ENCODE data around the gene TEKT1.
"Not testable (repeated sequence)": the region's sequence is repeated elsewhere in the genome, so short reads cannot be mapped to it uniquely, and the experiment has no call there.

Gene TEKT1

GRCh38 chr17:6815775-6816174 lies 15.8 kb downstream of the TEKT1 start:
- no peak for DNase-seq

- no peak for DNase-seq
Observed at GRCh38 chr17:6812295-6812694, 19.2 kb downstream of the TEKT1 start.

- DNase-seq, result no peak
Observed at GRCh38 chr17:6811510-6811909, 20.0 kb downstream of the TEKT1 start.

DNA sequence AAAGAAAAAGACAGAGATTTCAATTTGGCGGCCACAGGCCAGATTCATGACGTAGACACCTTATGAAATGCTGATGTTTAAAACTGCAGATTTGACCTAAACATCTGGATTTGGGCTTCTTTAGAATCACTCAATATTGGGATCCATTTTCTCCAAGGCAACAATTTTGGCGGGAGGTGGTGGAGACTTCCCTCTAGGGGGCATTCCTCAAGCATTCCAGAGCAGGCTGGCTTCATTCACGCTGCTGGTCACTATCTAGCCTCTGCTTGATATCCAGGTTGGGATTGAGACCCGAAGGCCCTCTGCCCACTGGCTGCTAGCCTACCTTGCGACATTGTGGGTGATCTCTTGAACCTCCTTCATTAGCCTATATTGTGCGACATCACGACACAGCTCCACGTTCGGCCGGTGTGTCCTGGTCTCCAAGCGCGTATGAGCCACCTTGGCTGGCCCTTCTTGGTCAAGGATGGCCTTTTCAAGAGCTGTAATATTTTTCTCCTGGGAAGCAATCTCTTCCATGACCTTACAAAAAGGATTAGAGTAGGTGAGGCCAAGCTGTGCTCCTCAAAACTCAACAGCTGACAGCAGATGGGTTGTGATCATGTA lies 31.0 kb downstream of the TEKT1 start:
- no peak for DNase-seq

- DNase-seq, result no peak
Observed at GRCh38 chr17:6799738-6800137, 31.8 kb downstream of the TEKT1 start.

DNA sequence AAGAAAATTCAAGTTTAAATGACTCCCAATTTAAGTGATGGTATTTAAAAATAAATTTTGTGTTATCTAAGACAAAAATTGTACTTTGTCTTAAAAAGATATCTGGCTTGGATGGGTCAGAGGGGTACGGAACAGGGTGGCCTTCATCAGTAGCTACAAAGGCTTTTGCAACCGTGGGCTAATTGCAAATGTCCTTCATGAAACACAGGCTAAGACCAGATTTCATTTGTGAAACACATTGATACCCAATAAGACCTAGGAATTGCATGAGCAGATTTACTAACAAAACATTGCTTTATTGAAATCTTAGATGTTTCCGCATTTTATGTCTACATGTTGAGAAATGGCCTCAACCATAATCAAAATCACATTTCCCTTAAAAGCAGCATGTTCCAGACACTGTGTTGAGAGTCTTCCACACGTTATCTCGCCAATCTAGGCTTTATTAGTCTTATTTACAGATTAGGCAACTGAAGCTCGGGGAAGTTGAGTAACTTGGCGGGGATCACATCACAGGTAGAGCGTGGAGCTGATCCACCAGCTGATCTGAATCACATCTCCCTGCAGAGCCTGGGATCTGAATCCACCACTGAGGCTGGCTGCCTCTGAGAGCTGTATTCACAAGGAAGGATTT lies 33.7 kb downstream of the TEKT1 start:
- no peak for DNase-seq

DNA sequence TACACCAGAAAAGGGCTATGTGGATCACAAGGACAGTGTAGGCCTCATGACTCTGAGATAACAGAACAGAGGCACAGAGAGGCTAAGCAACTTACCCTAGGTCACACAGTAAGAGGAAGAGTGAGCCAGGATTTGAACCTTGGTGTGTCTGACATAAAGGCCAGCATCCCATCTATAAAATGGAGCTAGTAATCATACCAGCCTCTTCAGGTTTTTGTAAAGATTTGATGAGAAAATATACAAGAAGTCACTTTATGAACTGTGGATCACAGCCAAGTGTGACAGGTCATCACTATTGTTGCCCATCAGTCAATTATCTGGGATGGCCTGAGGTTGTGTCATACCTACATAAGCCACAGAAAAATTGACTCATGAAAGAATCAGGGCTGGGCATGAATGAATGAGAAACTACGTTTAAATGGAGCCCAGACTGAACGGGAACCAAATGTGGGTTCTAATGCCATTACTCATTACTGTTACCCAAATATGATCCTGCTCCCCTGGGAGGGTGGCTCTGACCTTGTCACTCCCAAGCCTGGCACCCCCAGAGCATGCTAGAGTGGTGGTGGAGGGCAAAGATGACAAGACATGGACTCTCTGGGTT lies 34.5 kb downstream of the TEKT1 start:
- no peak for DNase-seq

DNA sequence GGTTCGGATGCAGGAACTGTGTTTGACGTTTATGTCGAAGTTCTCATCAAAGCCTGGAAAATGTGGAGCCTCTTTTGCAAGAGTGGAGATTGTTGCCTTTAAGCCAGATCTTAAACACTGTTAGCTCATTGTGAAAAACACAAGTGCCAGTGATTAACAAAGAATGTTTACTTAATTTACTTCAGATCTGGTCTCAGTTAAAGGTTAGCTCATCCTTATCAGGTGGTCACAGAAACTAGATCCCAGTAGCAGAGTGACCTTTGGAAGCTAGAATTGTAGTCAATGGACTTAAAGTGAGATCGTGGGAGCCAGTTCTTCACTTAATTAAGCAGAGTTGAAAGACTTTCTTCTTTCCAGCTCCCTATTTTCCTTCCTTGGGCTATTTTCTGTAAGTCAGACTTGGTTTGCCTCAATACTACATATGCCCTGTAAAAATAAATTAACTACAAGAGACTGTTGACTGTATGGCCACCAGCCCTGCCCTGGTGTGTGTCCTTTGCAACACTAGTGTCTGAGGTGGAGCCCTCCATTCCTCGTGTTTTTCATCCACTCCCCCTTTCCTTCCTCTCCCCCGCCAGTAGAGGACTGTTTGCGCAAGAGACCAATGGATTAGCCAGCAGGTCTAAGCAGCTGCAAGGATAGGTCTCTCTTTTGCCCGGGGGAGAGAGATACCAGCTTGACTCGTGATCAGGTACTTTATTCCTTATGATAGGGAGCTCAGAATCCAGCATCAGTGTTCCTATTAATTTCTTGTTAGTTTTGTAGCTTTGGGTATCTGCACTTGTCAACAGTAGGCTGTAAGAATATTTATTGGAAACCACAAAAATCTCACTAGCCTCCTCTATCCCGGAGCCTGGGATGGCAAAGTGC lies 35.3 kb downstream of the TEKT1 start:
- no peak for DNase-seq

DNA sequence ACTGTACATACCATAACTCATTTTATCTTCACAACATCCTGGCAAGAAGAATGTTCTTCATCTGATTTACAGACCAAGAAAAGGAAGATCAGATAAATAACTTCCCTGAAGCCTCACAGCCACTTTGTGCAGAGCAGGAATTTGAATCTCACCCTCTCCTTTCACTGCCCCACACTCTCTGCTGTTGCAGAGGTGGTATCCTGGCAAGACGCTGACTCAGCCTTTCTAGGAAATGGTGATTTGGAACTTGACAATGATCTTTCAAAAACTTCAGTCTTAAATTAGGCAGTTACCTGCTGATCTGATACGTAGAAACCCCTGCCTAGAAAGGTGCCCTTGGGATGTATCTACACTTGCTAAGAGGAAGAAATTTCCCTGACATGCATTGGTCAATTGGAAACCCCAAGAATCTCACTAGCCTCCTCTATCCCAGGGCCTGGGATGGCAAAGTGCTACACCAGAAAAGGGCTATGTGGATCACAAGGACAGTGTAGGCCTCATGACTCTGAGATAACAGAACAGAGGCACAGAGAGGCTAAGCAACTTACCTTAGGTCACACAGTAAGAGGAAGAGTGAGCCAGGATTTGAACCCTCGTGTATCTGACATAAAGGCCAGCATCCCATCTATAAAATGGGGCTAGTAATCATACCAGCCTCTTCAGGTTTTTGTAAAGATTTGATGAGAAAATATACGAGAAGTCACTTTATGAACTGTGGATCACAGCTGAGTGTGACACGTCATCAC lies 37.6 kb downstream of the TEKT1 start:
- DNase-seq, result no peak

DNA sequence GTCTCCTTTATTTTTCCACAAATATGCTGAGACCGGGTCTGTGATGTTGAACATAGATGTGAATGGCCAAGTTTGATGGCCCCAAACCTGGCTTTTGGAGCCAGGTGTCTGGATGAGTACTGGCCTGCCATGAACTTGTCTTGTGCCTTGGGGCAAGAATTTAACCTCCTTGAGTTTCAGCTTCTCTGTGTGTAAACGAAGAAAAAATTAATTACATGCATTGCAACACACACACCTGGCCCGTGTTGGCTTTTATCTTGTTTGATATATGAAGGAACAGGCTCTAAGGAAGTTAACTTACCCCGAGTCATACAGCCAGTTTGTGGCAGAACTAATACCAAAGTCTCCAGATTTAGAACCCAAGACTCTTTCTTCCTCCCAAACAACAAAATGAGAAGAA lies 42.4 kb downstream of the TEKT1 start:
- DNase-seq, result no peak

DNA sequence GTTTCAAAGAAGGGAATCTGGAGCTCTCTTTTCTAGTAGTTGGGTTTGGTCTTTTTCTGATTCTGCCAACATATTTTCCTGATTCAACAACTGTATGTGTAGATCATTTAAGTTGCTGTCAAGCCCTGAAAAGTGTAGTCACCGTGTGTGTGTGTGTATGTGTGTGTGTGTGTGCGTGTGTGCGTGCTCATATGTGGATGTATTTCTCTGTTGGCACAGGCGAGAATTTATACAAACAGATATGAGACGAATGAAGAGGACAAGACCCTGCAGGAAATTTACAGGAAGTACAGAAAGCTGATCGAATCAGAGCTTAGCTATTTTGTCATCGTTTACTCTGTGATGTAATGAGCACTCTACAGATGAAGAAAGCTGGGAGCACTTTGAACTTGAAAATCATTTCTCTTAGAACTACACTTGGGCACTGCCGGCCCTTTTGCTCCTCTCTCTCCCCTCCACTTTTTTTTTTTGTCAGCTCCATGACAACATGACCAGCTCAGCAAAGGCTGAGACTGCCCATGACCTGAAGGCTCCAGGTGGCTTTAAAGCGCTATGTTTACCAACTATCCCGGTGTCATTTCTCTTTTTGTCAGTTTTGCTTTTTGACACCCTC lies 44.3 kb downstream of the TEKT1 start:
- DNase-seq, result no peak

GRCh38 chr17:6786618-6787017 lies 44.9 kb downstream of the TEKT1 start:
- no peak for DNase-seq

GRCh38 chr17:6782244-6782643 lies 49.3 kb downstream of the TEKT1 start:
- no peak for DNase-seq

DNA sequence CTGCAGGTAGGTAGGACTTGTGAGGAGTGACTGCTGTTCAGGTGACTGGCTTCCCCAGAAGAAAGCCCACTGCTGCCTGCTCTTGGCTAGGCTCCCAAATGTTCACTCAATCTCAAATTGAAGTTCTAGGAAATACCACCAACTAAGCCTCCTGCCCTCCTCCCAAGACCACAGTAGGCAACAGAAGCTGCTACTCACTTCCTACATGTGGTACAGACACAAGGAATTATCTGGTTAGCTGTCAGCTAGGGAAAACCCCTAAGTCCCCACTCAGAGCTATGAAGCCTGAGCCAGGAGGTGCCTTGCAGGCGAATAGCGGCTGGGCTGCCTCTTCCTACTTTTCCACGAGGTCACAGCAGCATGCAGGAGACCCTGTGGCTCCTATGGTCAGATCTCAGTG lies 50.6 kb downstream of the TEKT1 start:
- no peak for DNase-seq

DNA sequence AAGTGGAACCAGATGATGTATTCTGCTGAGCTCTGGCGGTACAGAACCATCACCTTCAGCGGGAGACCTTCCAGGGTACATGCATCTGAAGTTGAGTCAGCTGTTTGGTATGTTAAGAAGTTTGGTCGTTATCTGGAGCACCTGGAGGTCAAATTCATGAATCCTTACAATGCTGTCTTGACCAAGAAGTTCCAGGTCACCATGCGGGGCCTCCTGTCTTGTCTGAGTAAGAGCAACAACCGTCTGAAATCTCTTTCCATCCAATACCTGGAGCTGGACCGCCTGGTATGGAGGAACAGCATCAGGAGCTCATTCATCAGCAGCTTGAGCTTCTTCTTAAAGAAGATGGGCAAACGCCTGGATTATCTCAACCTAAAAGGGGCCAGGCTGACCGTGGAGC lies 51.5 kb downstream of the TEKT1 start:
- DNase-seq, result no peak

DNA sequence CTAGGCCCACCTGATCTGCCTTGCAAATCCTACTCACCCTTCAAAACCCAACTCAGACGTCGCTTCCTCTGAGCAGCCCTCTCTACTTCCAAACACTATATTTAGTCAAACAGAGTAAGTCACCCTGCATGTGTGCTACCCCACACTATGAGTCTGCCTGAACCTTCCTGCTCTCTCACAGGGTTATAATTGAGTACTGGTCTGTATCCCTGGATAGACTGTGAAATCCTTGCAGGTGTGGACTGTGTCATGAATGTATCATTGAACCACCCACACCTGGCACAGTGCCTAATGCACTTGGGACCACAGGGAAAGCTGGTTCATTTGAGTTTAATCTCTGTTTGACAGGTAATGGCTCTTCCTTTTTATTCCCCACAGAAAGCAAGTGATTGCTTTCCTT lies 52.1 kb downstream of the TEKT1 start:
- no peak for DNase-seq

DNA sequence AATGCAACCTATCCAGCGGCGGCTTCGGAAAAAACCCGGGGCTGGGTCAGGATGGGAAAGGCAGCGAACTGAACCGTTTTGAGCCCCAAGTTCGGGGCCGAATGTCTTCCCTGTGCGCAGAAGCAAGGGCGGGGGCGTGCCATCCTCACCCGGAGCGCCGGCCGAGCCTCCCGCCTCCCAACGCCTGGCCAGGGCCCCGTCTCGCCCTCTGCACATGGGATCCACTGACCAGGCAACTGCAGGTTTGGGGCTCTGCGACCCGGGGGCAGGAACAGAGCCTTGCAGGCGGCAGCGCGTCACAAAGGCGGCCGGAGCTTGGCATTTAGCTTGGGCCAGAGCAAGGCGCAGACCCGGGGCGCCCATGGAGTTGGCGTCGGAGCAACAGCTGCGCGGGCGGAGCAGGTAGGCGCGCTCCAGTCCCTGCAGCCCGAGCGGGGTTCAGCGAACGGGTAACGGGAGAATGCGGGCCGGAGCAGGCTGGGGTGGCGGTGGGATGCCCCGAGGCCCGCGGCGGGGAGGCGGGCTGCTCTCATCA lies 55.6 kb downstream of the TEKT1 start, which contains the start of gene FBXO39:
Gene FBXO39 (plus strand): TSS at position 345 of the 535 bp plus-strand sequence. CDS start 3,654 bp downstream, outside the sequence.
- peak; percentile 7 for DNase-seq

DNA sequence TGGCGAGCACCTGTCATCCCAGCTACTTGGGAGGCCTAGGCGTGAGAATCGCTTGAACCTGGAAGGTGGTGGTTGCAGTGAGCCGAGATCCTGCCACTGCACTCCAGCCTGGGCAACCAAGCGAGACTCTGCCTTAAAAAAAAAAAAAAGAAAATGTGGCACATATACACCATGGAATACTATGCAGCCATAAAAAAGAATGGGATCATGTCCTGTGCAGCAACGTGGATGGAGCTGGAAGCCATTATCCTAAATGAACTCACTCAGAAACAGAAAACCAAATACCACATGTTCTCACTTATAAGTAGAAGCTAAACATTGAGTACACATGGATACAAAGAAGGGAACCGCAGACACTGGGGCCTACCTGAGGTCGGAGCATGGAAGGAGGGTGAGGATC lies 56.6 kb downstream of the TEKT1 start:
- DNase-seq, result not testable (repeated sequence)

DNA sequence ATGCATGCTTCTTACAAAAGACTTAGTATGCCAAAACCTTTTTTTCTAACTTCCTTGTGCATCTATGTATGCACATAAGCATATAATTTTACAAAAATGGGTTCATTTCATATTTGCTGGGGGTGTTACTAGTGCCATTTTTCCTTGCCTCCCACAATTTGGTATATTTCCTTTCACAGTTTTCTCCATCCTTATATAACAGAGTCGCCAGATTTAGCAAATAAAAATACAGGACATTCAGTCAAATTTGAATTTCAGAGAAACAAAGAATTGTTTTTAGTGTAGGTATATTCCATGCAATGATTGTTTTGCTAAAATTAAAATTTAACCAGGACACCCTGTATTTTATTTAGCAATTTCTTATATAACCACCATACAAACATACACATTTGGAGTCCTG lies 59.5 kb downstream of the TEKT1 start:
- no peak for DNase-seq

GRCh38 chr17:6768447-6768846 lies 63.1 kb downstream of the TEKT1 start:
- no peak for DNase-seq

- DNase-seq, result no peak
Observed at GRCh38 chr17:6761779-6762178, 69.8 kb downstream of the TEKT1 start.

- no peak for DNase-seq
Observed at GRCh38 chr17:6757747-6758146, 73.8 kb downstream of the TEKT1 start.
